GM18861 (cell line): Measurements from ENCODE around the gene CORO1C.

ENCODE experiments used
- ATAC-seq: cut with Tn5 transposase; IDR thresholded peaks from one replicate; pipeline ENCODE4 v1.9.1; 2021; ENCODE audit not compliant: unreplicated experiment

CORO1C gene

GRCh38 chr12:108605690-108606406 lies 125.5 kb downstream of the CORO1C start:
- no peak for ATAC-seq

GRCh38 chr12:108605000-108605689 lies 126.2 kb downstream of the CORO1C start:
- ATAC-seq: no peak

GRCh38 chr12:108604208-108604941 lies 126.9 kb downstream of the CORO1C start:
- no peak for ATAC-seq

GRCh38 chr12:108603743-108604142 lies 127.6 kb downstream of the CORO1C start:
- ATAC-seq: no peak

GRCh38 chr12:108602976-108603704 lies 128.2 kb downstream of the CORO1C start:
- no peak for ATAC-seq

- ATAC-seq: no peak
Measured at GRCh38 chr12:108602209-108602705, 129.1 kb downstream of the CORO1C start.

GRCh38 chr12:108600702-108601007 lies 130.7 kb downstream of the CORO1C start:
- no peak for ATAC-seq

GRCh38 chr12:108599948-108600701 lies 131.2 kb downstream of the CORO1C start:
- ATAC-seq: no peak

- no peak for ATAC-seq
Measured at GRCh38 chr12:108599541-108599940, 131.8 kb downstream of the CORO1C start.

- no peak for ATAC-seq
Measured at GRCh38 chr12:108598553-108599250, 132.6 kb downstream of the CORO1C start.

GRCh38 chr12:108597559-108598471 lies 133.5 kb downstream of the CORO1C start, which contains the start of gene TMEM119:
Gene TMEM119 (minus strand): TSS chr12:108598084. CDS start chr12:108592383, 5,701 bp downstream.
- no peak for ATAC-seq

GRCh38 chr12:108596854-108597558 lies 134.3 kb downstream of the CORO1C start:
- ATAC-seq: no peak

- ATAC-seq: no peak
Measured at GRCh38 chr12:108595711-108596647, 135.3 kb downstream of the CORO1C start.
